CD4-positive, alpha-beta T cell treated with Interferon gamma for 1 hour (primary cell): Measurements from ENCODE around the gene BOC.

Experiments
- DNase-seq: peaks from one replicate; pipeline ENCODE4 v3.0.0-alpha.2; 2020

The BOC gene

GRCh38 chr3:113287803-113288648, 76.7 kb downstream of the BOC start:
- peak; percentile 11 for DNase-seq

- no peak for DNase-seq
Measured at GRCh38 chr3:113288881-113289280, 77.5 kb downstream of the BOC start.

GRCh38 chr3:113291572-113291971, 80.2 kb downstream of the BOC start:
- no peak for DNase-seq

GRCh38 chr3:113292933-113293332, 81.6 kb downstream of the BOC start:
- DNase-seq = no peak

GRCh38 chr3:113293348-113293747, 82.0 kb downstream of the BOC start:
- no peak for DNase-seq

GRCh38 chr3:113295463-113295862, 84.1 kb downstream of the BOC start:
- no peak for DNase-seq

GRCh38 chr3:113297287-113297686, 85.9 kb downstream of the BOC start:
- no peak for DNase-seq

GRCh38 chr3:113297841-113298240, 86.5 kb downstream of the BOC start:
- no peak for DNase-seq

GRCh38 chr3:113300596-113300995, 89.2 kb downstream of the BOC start:
- no peak for DNase-seq

- no peak for DNase-seq
Measured at GRCh38 chr3:113304102-113304501, 92.7 kb downstream of the BOC start.

GRCh38 chr3:113304856-113305540, 93.6 kb downstream of the BOC start:
- no peak for DNase-seq

GRCh38 chr3:113310960-113311359, 99.6 kb downstream of the BOC start:
- no peak for DNase-seq

GRCh38 chr3:113312416-113312815, 101.1 kb downstream of the BOC start:
- no peak for DNase-seq

- no peak for DNase-seq
Measured at GRCh38 chr3:113314923-113315322, 103.6 kb downstream of the BOC start.

GRCh38 chr3:113329757-113330156, 118.4 kb downstream of the BOC start:
- no peak for DNase-seq

GRCh38 chr3:113330742-113331141, 119.4 kb downstream of the BOC start:
- no peak for DNase-seq

- DNase-seq = no peak
Measured at GRCh38 chr3:113331187-113331586, 119.8 kb downstream of the BOC start.
